ENCODE measurements around the gene PRKAR2B.
A peak's percentile ranks its signal among the peaks of the same experiment; 100 is the strongest.
"Not testable (repeated sequence)": the region's sequence is repeated elsewhere in the genome, so short reads cannot be mapped to it uniquely, and the experiment has no call there.

The PRKAR2B gene

DNA sequence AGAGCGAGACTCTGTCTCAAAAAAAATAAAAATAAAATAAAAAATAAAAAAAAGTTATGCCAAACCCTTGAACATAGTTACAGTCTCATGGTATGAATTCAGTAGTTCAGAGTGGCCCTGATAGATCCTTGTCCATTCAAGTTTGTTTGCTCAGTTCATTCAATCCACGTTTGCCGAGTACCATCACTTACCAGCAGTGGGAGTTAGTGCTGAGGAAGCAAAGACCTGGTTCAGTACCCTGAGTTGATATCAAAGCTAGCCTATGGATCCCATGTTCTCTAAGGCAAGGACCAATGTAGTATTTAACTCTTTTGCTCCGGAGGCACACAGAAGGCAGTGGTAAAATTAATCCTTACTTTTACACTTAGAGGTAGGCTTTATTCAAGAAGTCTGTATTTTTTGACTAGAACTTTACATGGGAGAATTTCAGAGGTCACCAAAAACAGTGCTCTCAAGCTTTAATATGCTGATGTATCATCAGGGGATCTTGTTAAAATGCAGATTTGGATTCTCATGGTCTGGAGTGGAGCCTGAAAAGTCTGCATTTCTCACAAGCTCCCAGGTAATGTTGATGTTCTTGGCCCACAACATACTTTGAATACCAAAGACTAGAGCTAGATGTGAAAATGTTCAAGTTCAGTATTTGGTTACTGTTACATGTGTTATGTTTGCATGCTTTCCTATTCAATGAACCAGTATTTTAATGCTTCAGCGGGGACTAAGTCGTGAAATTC lies 86.1 kb downstream of the PRKAR2B start:
- no peaks in the 10 kb centered on the region for H3K27me3 Mint-ChIP-seq (ENCODE audit: low read depth, poor library complexity)
- H3K27ac Mint-ChIP-seq = no peak overlapping the region
- H3K4me1 Mint-ChIP-seq = peaks cover 22% of the 10 kb centered on the region
- H3K4me3 Mint-ChIP-seq = no peak overlapping the region
- H3K36me3 Mint-ChIP-seq (ENCODE audit: low read depth) = peaks cover 4% of the 10 kb centered on the region
- TF ChIP-seq, protein P1, sequence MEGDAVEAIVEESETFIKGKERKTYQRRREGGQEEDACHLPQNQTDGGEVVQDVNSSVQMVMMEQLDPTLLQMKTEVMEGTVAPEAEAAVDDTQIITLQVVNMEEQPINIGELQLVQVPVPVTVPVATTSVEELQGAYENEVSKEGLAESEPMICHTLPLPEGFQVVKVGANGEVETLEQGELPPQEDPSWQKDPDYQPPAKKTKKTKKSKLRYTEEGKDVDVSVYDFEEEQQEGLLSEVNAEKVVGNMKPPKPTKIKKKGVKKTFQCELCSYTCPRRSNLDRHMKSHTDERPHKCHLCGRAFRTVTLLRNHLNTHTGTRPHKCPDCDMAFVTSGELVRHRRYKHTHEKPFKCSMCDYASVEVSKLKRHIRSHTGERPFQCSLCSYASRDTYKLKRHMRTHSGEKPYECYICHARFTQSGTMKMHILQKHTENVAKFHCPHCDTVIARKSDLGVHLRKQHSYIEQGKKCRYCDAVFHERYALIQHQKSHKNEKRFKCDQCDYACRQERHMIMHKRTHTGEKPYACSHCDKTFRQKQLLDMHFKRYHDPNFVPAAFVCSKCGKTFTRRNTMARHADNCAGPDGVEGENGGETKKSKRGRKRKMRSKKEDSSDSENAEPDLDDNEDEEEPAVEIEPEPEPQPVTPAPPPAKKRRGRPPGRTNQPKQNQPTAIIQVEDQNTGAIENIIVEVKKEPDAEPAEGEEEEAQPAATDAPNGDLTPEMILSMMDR (IDR thresholded peaks at IDR 0.05) = no peak
- peaks cover 10% of the 10 kb centered on the region for H3K9me3 Mint-ChIP-seq
- no peak for DNase-seq

DNA sequence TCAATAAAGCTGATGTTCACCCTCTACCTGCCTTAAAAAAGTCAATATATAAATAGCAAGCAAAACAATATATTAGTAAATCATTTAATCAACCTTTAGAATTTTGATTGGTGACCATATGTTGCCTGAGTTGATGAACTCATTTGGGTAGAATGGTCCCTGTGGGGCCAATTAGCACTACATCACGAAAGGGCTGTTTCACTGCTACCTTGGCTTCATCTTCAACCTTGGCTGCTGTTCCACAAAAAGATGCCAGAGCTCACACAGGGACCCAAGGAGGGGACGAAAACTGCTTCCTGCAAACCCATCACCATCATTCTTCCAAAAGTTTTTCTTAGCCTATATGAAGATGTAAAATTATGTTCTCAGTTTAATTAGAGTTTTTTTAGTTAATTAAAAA lies 88.9 kb downstream of the PRKAR2B start:
- H3K27me3 Mint-ChIP-seq (ENCODE audit: low read depth, poor library complexity) = no peaks in the 10 kb centered on the region
- no peak overlapping the region for H3K27ac Mint-ChIP-seq
- no peak for DNase-seq
- H3K4me1 Mint-ChIP-seq = peaks cover 22% of the 10 kb centered on the region
- peaks cover 10% of the 10 kb centered on the region for H3K9me3 Mint-ChIP-seq
- H3K36me3 Mint-ChIP-seq (ENCODE audit: low read depth) = peaks cover 4% of the 10 kb centered on the region
- H3K4me3 Mint-ChIP-seq = no peak overlapping the region
- TF ChIP-seq, protein P1 (IDR thresholded peaks at IDR 0.05) = no peak

DNA sequence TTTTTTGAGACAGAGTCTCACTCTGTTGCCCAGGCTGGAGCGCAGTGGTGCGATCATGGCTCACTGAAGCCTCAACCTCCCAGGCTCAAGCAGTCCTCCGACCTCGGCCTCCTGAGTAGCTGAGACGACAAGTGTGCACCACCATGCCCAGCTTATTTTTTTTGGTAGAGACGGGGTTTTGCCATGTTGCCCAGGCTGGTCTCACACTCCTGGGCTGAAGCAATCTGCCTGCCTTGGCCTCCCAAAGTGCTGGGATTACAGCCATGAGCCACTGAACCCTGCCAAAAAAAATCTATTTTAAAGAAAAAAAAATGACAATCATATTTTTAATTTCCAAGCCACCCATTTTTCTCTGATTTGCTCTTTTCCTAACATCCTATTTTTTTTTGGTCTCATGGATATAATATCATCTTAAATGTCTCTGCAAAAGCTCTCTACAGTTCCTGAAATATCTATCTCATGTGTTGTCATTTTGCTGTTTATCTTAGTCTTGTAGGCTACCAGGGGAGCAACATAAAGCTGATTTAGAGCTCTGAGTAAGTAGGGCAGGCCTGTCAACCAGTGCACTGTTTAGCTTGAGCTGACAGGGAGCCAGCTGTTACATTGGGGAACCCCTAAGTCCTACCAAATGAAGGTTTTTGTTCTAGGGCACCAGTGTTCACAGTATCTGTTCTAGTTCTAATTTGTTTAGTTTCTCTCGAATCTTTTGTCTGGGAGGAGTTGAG lies 94.4 kb downstream of the PRKAR2B start:
- no peak for DNase-seq
- TF ChIP-seq, protein P1 (IDR thresholded peaks at IDR 0.05) = no peak
- Mint-ChIP-seq H3K36me3 (ENCODE audit: low read depth) (peaks cover 4% of the 10 kb centered on the region), H3K4me3 (no peak overlapping the region), H3K4me1 (peaks cover 18% of the 10 kb centered on the region), H3K27ac (peak overlapping the region; percentile 24), H3K9me3 (peaks cover 10% of the 10 kb centered on the region), H3K27me3 (ENCODE audit: low read depth, poor library complexity) (no peaks in the 10 kb centered on the region)

DNA sequence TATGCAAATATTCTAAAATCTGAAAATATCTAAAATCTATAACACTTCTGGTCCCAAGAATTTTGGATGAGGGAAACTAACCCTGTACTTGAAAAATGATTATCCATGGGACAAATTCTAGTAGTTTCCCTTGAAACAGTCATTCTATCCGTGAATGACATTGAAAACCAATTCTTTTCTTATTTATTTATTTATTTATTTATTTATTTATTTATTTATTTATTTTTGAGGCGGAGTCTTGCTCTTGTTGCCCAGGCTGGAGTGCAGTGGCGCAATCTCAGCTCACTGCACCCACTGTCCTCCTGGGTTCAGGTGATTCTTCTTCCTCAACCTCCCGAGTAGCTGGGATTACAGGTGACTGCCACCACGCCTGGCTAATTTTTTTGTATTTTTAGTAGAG lies 99.4 kb downstream of the PRKAR2B start:
- H3K9me3 Mint-ChIP-seq; H3K4me3 Mint-ChIP-seq; H3K27me3 Mint-ChIP-seq (ENCODE audit: low read depth, poor library complexity): not testable (repeated sequence)

DNA sequence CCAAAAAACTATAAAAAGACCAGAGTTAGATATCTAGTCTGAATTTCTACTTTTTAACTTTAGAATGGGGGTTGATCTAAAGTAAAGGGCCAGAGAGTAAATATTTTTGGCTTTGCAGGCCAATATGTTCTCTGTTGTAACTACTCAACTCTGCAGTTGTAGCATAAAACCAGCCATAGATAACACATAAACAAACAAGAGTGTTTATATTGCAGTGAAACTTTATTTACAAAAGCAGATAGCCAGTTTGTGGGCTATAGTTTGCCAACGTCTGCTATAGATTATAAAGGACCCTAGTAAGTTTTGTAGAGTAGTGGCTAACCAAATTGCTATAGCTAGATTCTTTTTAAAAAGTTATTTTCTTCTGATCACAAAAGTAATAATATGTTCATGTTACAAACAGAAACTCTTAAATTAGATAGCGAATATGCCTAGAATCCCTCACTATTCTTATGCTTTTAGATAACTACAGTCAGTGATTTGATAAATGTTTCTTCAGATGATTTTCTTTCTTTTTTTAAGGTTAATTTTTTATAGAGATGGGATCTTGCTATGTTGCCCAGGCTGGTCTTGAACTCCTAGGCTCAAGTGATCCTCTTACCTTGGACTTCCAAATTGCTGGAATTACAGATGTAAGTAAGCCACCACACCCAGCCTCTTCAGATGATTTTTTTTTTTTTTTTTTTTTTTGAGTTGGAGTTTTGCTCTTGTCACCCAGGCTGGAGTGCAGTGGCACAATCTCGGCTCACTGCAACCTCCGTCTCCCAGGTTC lies 100.7 kb downstream of the PRKAR2B start:
- H3K4me3 Mint-ChIP-seq = no peak overlapping the region
- TF ChIP-seq, protein P1 (IDR thresholded peaks at IDR 0.05) = no peak
- H3K9me3 Mint-ChIP-seq = no peaks in the 10 kb centered on the region
- H3K4me1 Mint-ChIP-seq = peaks cover 13% of the 10 kb centered on the region
- H3K27me3 Mint-ChIP-seq (ENCODE audit: low read depth, poor library complexity) = peaks cover 3% of the 10 kb centered on the region
- H3K36me3 Mint-ChIP-seq (ENCODE audit: low read depth) = no peaks in the 10 kb centered on the region
- DNase-seq = no peak
- H3K27ac Mint-ChIP-seq = no peak overlapping the region

More for the DNA sequence above, 99.4 kb downstream of the PRKAR2B start:
- not testable (repeated sequence) for H3K27ac Mint-ChIP-seq; DNase-seq; H3K36me3 Mint-ChIP-seq (ENCODE audit: low read depth)
- H3K4me1 Mint-ChIP-seq = peaks cover 22% of the 10 kb centered on the region
